Prostate gland (tissue), 2 donors: ENCODE measurements around the gene CRIP3. TPM values are rescaled to one million over a fixed set of nuclear protein-coding genes. Genes with fewer than 3 reads are reported as not detected.

Experiments used
- DNase-seq: peaks from one replicate; pipeline ENCODE4 v3.0.0-alpha.2; 2019; ENCODE audit warnings: low spot score
- H3K27ac ChIP-seq, 2 donors: fragments of 200-600 bp; sonication (generic); 2 replicates each; pipeline ENCODE4 v1.5.1; 2017 to 2019
- H3K27me3 ChIP-seq: fragments of 200-600 bp; sonication (generic); replicated peaks from 2 replicates; pipeline ENCODE4 v1.5.1; 2019; ENCODE audit not compliant: insufficient read depth
- H3K36me3 ChIP-seq, 2 donors: fragments of 200-600 bp; sonication (generic); 1 replicate in 1 of 2; 2 replicates in 1 of 2; pipeline versions ENCODE4 v1.5.1 to v1.8.1; 2017 to 2019
- H3K4me1 ChIP-seq: fragments of 200-600 bp; sonication (generic); replicated peaks from 2 replicates; pipeline ENCODE4 v1.5.1; 2019
- H3K4me3 ChIP-seq, 2 donors: fragments of 200-600 bp; sonication (generic); 2 replicates each; pipeline ENCODE4 v1.5.1; 2017 to 2019
- H3K9me3 ChIP-seq: fragments of 200-600 bp; sonication (generic); 2 replicates; pipeline ENCODE4 v1.5.1; 2017
- POLR2A ChIP-seq: fragments of 450-650 bp; IDR thresholded peaks from one replicate; pipeline ENCODE4 v1.6.1; 2016; ENCODE audit warnings: antibody characterized with exemption, mild to moderate bottlenecking
- POLR2AphosphoS5 ChIP-seq: sonication (generic); formaldehyde crosslinking; IDR thresholded peaks from one replicate; pipeline ENCODE4 v1.6.1; 2017; ENCODE audit warnings: antibody characterized with exemption
- WGBS: methylation state at CpG from one replicate; pipeline ENCODE4 v1.1.5; 2018; 5-methylcytosine and 5-hydroxymethylcytosine counted together
- intact Hi-C: fragments of 100-400 bp; cut with DNase I; formaldehyde crosslinking; loops from one replicate; pipeline ENCODE4 v1.14.2; 2022
- total RNA-seq, 2 donors: library from RNA; depleted of rRNA; stranded (reverse); fragments of >200 nt; gene quantifications; one replicate each; pipeline ENCODE4 v1.1.0, GENCODE V29; 2016
- TF ChIP-seq, protein P1 (sequence below), 4 experiments: fragments of 200-600 bp in 2 of 4; fragments of 450-650 bp in 2 of 4; sonication (generic) in 2 of 4; IDR thresholded peaks; 1 replicate in 3 of 4; 2 replicates in 1 of 4; pipeline ENCODE4 v1.5.1; 2016 to 2019; ENCODE audit warnings: antibody characterized with exemption in 4 of 4, mild to moderate bottlenecking in 2 of 4, moderate library complexity in 2 of 4

Gene CRIP3
- total RNA-seq, 2 donors from 2014 or later, result 0.55 to 7.3 TPM

DNA sequence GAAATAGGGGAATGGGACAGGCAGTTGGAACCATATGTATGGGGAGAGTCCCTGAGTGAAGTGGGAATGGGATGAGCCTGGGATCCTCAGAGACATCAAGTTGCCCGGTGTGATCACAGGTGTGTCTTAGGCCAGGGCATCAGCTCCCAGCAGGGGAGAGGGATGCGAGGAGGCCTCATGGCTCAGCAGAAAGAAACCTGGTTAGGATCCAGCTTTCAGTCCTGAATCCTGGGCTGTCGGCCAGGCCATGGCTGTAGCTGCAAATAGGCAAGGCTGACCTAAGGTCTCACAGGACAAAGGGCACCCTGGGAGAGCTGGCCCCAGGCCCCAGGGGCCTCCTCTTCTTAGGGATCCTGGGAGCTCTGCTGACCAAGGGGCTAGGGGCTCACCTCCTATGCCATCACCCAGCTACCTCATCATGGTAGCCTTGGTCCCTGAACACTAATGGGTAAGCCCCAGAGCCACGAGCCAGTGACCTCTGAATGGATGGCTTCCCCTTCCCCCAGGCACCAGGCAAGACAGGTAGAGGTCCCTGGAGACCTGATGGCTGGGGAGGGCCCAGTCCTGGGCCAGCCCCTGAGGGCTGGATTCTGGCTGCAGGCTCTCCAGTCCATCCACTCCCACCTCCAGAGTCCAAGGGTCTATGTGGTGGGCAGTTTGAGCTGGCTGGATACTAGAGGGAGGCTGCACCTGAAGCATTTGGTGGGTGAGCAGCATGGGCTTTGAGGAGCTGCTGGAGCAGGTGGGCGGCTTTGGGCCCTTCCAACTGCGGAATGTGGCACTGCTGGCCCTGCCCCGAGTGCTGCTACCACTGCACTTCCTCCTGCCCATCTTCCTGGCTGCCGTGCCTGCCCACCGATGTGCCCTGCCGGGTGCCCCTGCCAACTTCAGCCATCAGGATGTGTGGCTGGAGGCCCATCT is 10.7 kb downstream of the CRIP3 start, which contains the start of gene SLC22A7:
Gene SLC22A7 (plus strand): TSS at position 617 of the 921 bp plus-strand sequence. CDS start 99 bp downstream, at position 716.
- intact Hi-C loops, result no loop called here
- no peaks in the 10 kb centered on the region for H3K4me1 ChIP-seq
- H3K36me3 ChIP-seq, result no peaks in the 10 kb centered on the region
- no peaks in the 10 kb centered on the region for H3K9me3 ChIP-seq
- no peaks in the 10 kb centered on the region for H3K27me3 ChIP-seq
- H3K27ac ChIP-seq, result no peak within 1 kb of the TSS
- H3K4me3 ChIP-seq, result no peak within 1 kb of the TSS
- no peak for TF ChIP-seq POLR2AphosphoS5
- TF ChIP-seq POLR2A, result no peak
- TF ChIP-seq, protein P1, sequence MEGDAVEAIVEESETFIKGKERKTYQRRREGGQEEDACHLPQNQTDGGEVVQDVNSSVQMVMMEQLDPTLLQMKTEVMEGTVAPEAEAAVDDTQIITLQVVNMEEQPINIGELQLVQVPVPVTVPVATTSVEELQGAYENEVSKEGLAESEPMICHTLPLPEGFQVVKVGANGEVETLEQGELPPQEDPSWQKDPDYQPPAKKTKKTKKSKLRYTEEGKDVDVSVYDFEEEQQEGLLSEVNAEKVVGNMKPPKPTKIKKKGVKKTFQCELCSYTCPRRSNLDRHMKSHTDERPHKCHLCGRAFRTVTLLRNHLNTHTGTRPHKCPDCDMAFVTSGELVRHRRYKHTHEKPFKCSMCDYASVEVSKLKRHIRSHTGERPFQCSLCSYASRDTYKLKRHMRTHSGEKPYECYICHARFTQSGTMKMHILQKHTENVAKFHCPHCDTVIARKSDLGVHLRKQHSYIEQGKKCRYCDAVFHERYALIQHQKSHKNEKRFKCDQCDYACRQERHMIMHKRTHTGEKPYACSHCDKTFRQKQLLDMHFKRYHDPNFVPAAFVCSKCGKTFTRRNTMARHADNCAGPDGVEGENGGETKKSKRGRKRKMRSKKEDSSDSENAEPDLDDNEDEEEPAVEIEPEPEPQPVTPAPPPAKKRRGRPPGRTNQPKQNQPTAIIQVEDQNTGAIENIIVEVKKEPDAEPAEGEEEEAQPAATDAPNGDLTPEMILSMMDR (IDR thresholded peaks at IDR 0.05), result no peak
- 59% methylated on average over 9 of the region's 10 CpGs for WGBS
- no peak for DNase-seq

DNA sequence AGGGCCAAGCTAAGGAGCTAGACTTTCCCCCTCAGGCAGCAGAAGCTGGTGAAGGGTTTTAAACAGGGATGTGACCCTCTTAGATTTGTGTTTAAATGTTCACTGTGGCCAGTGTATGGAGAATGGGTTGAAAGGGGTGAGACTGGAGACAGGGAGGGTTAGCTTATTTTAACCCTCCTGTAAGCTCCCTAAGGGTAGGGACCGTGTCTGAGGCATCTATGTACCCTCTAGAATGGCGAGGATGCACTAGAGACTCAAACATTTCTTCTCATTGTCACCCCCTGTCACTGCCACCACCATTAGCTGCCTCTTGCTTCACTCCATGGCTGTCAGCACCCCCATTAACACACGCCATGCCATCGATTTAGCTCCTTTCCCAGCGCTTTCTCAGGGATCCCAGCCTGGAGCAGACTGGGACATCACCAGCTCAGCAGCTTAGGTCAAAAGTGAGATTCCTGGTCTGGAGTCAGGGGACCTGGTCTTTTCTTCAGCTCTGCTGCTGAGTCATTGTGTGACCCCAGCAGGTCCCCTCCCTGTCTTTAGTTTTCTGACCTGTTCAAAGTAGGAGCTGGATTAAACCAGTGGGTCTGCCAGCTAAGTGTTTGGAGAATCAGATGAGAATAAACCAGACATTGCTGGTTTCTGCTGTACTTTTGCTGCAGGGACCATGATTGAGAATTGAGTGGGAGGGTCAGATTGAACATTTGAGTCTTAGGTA is 11.7 kb downstream of the CRIP3 start:
- TF ChIP-seq POLR2A, result no peak
- no peak for TF ChIP-seq POLR2AphosphoS5
- no peak for DNase-seq
- Histone ChIP-seq H3K9me3 (no peaks in the 10 kb centered on the region), H3K27me3 (no peaks in the 10 kb centered on the region), H3K4me3 (no peak overlapping the region), H3K36me3 (no peaks in the 10 kb centered on the region), H3K4me1 (no peaks in the 10 kb centered on the region), H3K27ac (no peak overlapping the region)
- intact Hi-C loops, result no loop called here
- WGBS, result 81% methylated on average over 5 of the region's 5 CpGs

- TF ChIP-seq, protein P1 (IDR thresholded peaks at IDR 0.05), result no peak
- TF ChIP-seq POLR2AphosphoS5, result no peak
- no peak for TF ChIP-seq POLR2A
Measured at GRCh38 chr6:43295456-43295855, 13.2 kb downstream of the CRIP3 start.

GRCh38 chr6:43294536-43294935 is 14.1 kb downstream of the CRIP3 start:
- intact Hi-C loops, result no loop called here
- no peaks in the 10 kb centered on the region for H3K36me3 ChIP-seq
- H3K4me3 ChIP-seq, result no peak overlapping the region
- DNase-seq, result no peak
- TF ChIP-seq, protein P1 (IDR thresholded peaks at IDR 0.05), result no peak
- TF ChIP-seq POLR2AphosphoS5, result no peak
- no peak for TF ChIP-seq POLR2A
- no peak overlapping the region for H3K27ac ChIP-seq
- no peaks in the 10 kb centered on the region for H3K4me1 ChIP-seq
- 85% methylated on average over 3 of the region's 3 CpGs for WGBS
- no peaks in the 10 kb centered on the region for H3K9me3 ChIP-seq
- H3K27me3 ChIP-seq, result no peaks in the 10 kb centered on the region

More at GRCh38 chr6:43295456-43295855, 13.2 kb downstream of the CRIP3 start:
- no peak overlapping the region for H3K4me3 ChIP-seq
- DNase-seq, result no peak
- H3K9me3 ChIP-seq, result no peaks in the 10 kb centered on the region
- H3K4me1 ChIP-seq, result no peaks in the 10 kb centered on the region
- no peak overlapping the region for H3K27ac ChIP-seq
- intact Hi-C loops, result no loop called here
- WGBS, result 89% methylated on average over 3 of the region's 3 CpGs
- H3K27me3 ChIP-seq, result no peaks in the 10 kb centered on the region
- H3K36me3 ChIP-seq, result no peaks in the 10 kb centered on the region

GRCh38 chr6:43293698-43294097 is 14.9 kb downstream of the CRIP3 start:
- Histone ChIP-seq H3K36me3 (no peaks in the 10 kb centered on the region), H3K27me3 (no peaks in the 10 kb centered on the region), H3K27ac (no peak overlapping the region), H3K9me3 (no peaks in the 10 kb centered on the region), H3K4me1 (no peaks in the 10 kb centered on the region), H3K4me3 (no peak overlapping the region)
- intact Hi-C loops, result no loop called here
- DNase-seq, result no peak
- WGBS, result 95% methylated on average over 3 of the region's 3 CpGs
- TF ChIP-seq, protein P1 (IDR thresholded peaks at IDR 0.05), result no peak
